Calu3 (cell line): ENCODE data around the gene NPTX1. TPM values are rescaled to one million over a fixed set of nuclear protein-coding genes. Genes with fewer than 3 reads are reported as not detected.

Experiments used
- BruUV-seq: library from RNA; stranded (reverse); fragments of 400-500 nt; replicated peaks from 2 replicates; lab custom pipeline; 2021; lab: Mats Ljungman, UMichigan
- CTCF ChIA-PET: fragments of 300-600 bp; sonication (Branson Sonifier 250); formaldehyde crosslinking; loops from one replicate; lab custom pipeline; 2022; ENCODE audit warnings: antibody characterized with exemption; lab: Charles Lee
- DNase-seq: peaks from one replicate; pipeline ENCODE4 v3.0.0; 2022
- H3K27ac Mint-ChIP-seq: one replicate; pipeline ENCODE4 v1.8.0; 2022; ENCODE audit warnings: mixed read lengths; ENCODE audit not compliant: unreplicated experiment
- H3K27me3 Mint-ChIP-seq: one replicate; pipeline ENCODE4 v1.8.0; 2022; ENCODE audit warnings: mixed read lengths; ENCODE audit not compliant: unreplicated experiment
- H3K36me3 Mint-ChIP-seq: one replicate; pipeline ENCODE4 v1.8.0; 2022; ENCODE audit warnings: mild to moderate bottlenecking, moderate library complexity, mixed read lengths; ENCODE audit not compliant: insufficient read depth, unreplicated experiment
- H3K4me1 Mint-ChIP-seq: one replicate; pipeline ENCODE4 v1.8.0; 2022; ENCODE audit warnings: mild to moderate bottlenecking, low read depth, mixed read lengths; ENCODE audit not compliant: unreplicated experiment
- H3K4me3 Mint-ChIP-seq: one replicate; pipeline ENCODE4 v1.8.0; 2022; ENCODE audit warnings: mild to moderate bottlenecking, low read depth, moderate library complexity, mixed read lengths; ENCODE audit not compliant: unreplicated experiment
- H3K9me3 Mint-ChIP-seq: one replicate; pipeline ENCODE4 v1.8.0; 2022; ENCODE audit warnings: low read depth, mixed read lengths; ENCODE audit not compliant: unreplicated experiment
- intact Hi-C: fragments of 100-400 bp; cut with micrococcal nuclease; formaldehyde crosslinking; loops from one replicate; pipeline ENCODE4 v1.10.0; 2022; ENCODE audit not compliant: unreplicated experiment
- total RNA-seq: library from RNA; stranded (reverse); gene quantifications from 2 replicates; pipeline ENCODE4 v1.2.3, GENCODE V29; 2022
- TF ChIP-seq, protein P1 (sequence below): fragments of 200-600 bp; IDR thresholded peaks from one replicate; pipeline ENCODE4 v1.8.0; 2022; ENCODE audit warnings: antibody characterized with exemption; ENCODE audit not compliant: unreplicated experiment

The NPTX1 gene
- total RNA-seq, 1 experiment from 2014 or later: 0.21 TPM

DNA sequence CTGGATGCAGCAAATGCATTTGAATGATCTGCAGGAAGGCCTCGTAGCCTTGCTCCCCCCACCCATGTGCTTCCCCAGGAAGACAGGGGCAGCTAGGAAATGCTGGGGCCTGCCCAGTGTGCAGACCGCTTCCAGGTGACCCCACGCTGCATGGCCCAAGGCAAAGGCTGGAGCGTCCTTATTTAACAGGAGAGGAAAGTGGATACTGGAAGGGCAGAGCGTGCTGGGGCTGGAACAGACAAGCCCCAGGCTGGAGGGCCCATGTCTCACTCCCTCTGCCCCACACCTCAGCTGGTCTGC, 26.1 kb upstream of the NPTX1 start:
- TF ChIP-seq, protein P1, sequence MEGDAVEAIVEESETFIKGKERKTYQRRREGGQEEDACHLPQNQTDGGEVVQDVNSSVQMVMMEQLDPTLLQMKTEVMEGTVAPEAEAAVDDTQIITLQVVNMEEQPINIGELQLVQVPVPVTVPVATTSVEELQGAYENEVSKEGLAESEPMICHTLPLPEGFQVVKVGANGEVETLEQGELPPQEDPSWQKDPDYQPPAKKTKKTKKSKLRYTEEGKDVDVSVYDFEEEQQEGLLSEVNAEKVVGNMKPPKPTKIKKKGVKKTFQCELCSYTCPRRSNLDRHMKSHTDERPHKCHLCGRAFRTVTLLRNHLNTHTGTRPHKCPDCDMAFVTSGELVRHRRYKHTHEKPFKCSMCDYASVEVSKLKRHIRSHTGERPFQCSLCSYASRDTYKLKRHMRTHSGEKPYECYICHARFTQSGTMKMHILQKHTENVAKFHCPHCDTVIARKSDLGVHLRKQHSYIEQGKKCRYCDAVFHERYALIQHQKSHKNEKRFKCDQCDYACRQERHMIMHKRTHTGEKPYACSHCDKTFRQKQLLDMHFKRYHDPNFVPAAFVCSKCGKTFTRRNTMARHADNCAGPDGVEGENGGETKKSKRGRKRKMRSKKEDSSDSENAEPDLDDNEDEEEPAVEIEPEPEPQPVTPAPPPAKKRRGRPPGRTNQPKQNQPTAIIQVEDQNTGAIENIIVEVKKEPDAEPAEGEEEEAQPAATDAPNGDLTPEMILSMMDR: no peak
- Mint-ChIP-seq H3K4me3 (no peak overlapping the region), H3K9me3 (no peaks in the 10 kb centered on the region), H3K27me3 (peaks cover 97% of the 10 kb centered on the region), H3K4me1 (no peaks in the 10 kb centered on the region), H3K27ac (no peak overlapping the region), H3K36me3 (peaks cover 4% of the 10 kb centered on the region)
- intact Hi-C loops: no loop called here
- CTCF ChIA-PET: no interaction called here
- BruUV-seq: no TSS peak
- DNase-seq: no peak

DNA sequence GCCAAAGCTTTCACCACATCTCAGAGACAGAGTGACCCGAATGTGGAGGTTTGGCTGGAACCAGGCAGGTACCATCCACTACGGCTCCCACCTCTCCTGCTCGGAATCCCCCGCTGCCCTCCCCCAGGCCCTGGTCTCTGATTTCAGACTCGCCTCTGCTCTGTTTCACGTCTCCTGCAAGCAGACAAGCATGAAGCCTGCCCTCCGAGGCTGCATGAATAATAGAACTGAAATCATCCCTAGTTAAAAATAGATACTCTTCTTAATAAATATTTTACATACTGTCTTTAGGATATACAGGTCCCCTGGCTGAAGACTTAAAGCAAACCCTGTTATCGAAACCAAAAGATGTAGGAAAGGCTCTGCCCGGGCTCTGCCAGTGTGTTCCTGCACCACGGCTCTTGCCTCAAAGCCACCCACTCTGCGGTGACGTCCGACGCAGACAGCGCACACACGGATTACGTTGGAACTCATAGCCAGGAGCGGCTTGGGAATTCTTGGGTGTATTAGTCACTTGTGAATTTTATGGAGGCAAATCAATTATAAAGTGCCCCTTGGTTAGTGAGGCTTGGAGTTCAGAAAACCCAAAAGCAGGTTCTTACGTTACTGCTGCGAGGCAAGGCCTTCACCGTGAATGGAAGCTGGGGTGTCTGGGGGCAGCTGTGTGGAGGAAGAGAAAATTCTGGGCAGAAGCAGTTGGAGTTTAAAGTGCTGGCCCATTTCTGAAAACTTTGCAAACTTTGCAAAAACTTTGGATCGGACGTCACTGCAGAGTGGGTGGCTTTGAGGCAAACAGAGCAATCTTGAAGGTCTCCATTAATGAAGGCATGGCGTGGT, 25.6 kb upstream of the NPTX1 start:
- TF ChIP-seq, protein P1: no peak
- peaks cover 4% of the 10 kb centered on the region for H3K36me3 Mint-ChIP-seq
- BruUV-seq: no TSS peak
- no peak overlapping the region for H3K4me3 Mint-ChIP-seq
- CTCF ChIA-PET: no interaction called here
- intact Hi-C loops: no loop called here
- no peak for DNase-seq
- H3K4me1 Mint-ChIP-seq: no peaks in the 10 kb centered on the region
- no peaks in the 10 kb centered on the region for H3K9me3 Mint-ChIP-seq
- no peak overlapping the region for H3K27ac Mint-ChIP-seq
- peaks cover 97% of the 10 kb centered on the region for H3K27me3 Mint-ChIP-seq

DNA sequence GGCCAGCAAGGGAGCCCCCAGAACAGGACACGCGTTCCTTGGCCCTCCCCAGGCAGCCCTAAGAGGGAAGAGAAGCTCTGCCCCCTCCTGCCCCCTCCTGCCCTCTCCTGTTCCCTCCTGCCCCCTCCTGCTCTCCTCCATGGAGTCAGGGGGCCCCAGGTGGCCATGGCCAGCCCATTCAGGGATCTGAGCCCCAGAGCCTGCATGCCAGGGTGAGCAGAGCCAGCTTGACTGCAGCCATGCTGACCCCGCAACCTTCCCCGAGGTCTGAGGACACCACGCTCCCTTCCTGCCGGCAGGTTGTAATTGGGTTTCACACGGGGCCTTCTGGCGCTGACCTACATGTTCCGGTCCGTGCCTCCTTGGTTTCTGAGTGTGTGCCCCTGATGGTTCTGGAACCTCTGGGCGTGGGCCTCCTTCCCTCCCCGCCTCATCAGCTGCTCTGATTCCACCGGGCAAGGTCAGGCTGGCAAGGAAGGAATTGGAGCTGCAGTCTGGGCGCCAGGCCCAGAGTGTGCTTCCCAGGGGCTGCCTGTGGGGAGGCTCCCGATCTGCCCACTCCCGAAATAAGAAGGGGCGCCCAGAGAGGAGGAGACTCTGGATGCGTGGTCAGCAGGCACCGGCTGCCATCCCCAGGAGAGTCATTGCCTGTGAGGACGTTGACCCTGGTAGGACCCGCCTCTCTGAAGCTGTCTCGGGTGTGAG, 23.7 kb upstream of the NPTX1 start:
- H3K4me3 Mint-ChIP-seq: no peak overlapping the region

DNA sequence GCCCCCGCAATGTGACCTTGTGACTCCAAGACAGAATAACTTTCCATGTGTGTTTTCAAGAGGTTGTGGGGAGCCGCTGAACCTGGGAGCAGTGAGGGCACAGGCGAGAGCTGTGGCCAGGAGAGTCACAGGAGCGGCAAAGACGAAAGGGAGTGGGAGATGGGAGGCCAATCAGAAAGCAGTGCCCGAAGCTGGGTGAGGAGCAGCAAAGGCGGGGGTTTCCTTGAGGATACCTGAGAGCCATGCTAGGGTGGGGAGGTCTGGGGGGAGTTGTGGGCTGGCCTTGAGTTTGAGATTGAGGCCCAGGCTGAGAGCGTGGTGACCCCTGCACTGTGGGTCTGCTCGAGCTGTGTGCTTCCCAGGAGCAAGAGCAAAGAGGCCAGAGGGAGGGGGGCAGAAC, 23.2 kb upstream of the NPTX1 start:
- intact Hi-C loops: no loop called here
- TF ChIP-seq, protein P1: no peak
- no peaks in the 10 kb centered on the region for H3K4me1 Mint-ChIP-seq
- H3K27me3 Mint-ChIP-seq: peaks cover 95% of the 10 kb centered on the region
- H3K4me3 Mint-ChIP-seq: no peak overlapping the region
- H3K9me3 Mint-ChIP-seq: no peaks in the 10 kb centered on the region
- peaks cover 4% of the 10 kb centered on the region for H3K36me3 Mint-ChIP-seq
- CTCF ChIA-PET: no interaction called here
- H3K27ac Mint-ChIP-seq: no peak overlapping the region
- BruUV-seq: no TSS peak
- DNase-seq: no peak

More for the DNA sequence above, 23.7 kb upstream of the NPTX1 start:
- H3K9me3 Mint-ChIP-seq: no peaks in the 10 kb centered on the region
- intact Hi-C loops: no loop called here
- no peak overlapping the region for H3K27ac Mint-ChIP-seq
- no TSS peak for BruUV-seq
- H3K36me3 Mint-ChIP-seq: peaks cover 4% of the 10 kb centered on the region
- TF ChIP-seq, protein P1: no peak
- no peak for DNase-seq
- H3K4me1 Mint-ChIP-seq: no peaks in the 10 kb centered on the region
- CTCF ChIA-PET: interaction anchor here (0.5 kb wide), 1 partner anchor 74 kb away, joined by 4 read pairs; no protein-coding TSS in a partner anchor
- H3K27me3 Mint-ChIP-seq: peaks cover 95% of the 10 kb centered on the region
